A549 (cell line): ENCODE results near the gene DSCAM.

Experiments used
- BHLHE40 ChIP-seq: IDR thresholded peaks from 2 replicates; pipeline ENCODE4 v1.6.1; 2012; ENCODE audit warnings: low read depth, low read length, inconsistent platforms
- CTCF ChIP-seq: fragments of >200 bp; sonication (Bioruptor Twin); formaldehyde crosslinking; IDR thresholded peaks from 3 replicates; pipeline ENCODE4 v1.5.1; 2016
- POLR2A ChIP-seq: IDR thresholded peaks from 2 replicates; pipeline ENCODE4 v1.6.1; 2012; ENCODE audit warnings: mild to moderate bottlenecking, low read length
- POLR2AphosphoS2 ChIP-seq: conservative IDR thresholded peaks from 2 replicates; pipeline ENCODE4 v1.6.1; 2012; ENCODE audit warnings: low read length, improper control_type of control experiment, inconsistent platforms
- TF ChIP-seq, protein P1 (sequence below): IDR thresholded peaks from 2 replicates; pipeline ENCODE4 v1.6.1; 2012; ENCODE audit warnings: low read depth, borderline replicate concordance

DNA sequence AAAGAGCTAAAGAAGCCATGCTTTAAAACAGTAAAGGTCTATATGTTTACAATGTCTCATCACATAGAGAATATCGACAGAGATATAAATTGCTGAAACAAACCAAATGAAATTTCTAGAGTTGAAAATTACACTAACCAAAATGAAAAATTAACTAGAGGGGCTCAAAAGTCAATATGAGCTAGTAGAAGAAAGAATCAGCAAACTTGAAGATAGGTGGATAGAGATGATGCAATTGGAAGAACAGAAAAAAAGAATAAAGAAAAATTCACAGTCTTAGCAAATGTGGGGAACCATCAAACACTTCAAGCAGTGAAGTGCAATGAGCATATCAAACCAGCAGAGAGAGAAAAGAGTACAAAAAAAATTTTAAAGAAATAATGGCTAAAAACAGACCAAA is 24.1 kb upstream of the DSCAM start:
- TF ChIP-seq POLR2AphosphoS2 (no peak), POLR2A (no peak), CTCF (no peak), BHLHE40 (no peak)
- TF ChIP-seq, protein P1, sequence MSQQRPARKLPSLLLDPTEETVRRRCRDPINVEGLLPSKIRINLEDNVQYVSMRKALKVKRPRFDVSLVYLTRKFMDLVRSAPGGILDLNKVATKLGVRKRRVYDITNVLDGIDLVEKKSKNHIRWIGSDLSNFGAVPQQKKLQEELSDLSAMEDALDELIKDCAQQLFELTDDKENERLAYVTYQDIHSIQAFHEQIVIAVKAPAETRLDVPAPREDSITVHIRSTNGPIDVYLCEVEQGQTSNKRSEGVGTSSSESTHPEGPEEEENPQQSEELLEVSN = no peak
